Stimulated activated CD4-positive, alpha-beta T cell treated with anti-CD3 and anti-CD28 coated beads, Interleukin-1b, Interleukin-23, amount 100 ng/mL, for 4 hours (primary cell): Measurements from ENCODE around the gene RTN4RL1.
"Not testable (repeated sequence)": the region's sequence is repeated elsewhere in the genome, so short reads cannot be mapped to it uniquely, and the experiment has no call there.

Experiments used
- DNase-seq, 2 donors: peaks; one replicate each; pipeline ENCODE4 v3.0.0-alpha.2; 2020; ENCODE audit warnings: low read depth in 2 of 2

Gene RTN4RL1

DNA sequence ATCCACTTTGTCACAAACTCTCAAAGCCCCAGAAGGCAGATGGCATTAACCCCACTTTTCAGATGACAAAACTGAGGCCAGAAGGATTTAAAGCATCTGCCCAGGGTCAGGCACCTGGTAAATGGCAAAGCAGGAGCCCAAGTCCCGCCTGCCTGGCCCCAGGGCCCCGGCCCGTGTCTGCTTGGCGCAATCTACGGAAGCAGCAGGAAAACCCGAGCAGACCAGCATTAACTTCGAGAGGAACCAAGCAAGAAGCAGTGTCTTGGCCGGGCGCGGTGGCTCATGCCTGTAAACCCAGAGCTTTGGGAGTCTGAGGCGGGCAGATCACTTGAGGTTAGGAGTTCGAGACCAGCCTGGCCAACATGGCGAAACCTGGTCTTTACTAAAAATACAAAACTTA, 21.6 kb downstream of the RTN4RL1 start:
- no peak for DNase-seq

- no peak for DNase-seq
Measured at GRCh38 chr17:2002767-2003329, 22.3 kb downstream of the RTN4RL1 start.

DNA sequence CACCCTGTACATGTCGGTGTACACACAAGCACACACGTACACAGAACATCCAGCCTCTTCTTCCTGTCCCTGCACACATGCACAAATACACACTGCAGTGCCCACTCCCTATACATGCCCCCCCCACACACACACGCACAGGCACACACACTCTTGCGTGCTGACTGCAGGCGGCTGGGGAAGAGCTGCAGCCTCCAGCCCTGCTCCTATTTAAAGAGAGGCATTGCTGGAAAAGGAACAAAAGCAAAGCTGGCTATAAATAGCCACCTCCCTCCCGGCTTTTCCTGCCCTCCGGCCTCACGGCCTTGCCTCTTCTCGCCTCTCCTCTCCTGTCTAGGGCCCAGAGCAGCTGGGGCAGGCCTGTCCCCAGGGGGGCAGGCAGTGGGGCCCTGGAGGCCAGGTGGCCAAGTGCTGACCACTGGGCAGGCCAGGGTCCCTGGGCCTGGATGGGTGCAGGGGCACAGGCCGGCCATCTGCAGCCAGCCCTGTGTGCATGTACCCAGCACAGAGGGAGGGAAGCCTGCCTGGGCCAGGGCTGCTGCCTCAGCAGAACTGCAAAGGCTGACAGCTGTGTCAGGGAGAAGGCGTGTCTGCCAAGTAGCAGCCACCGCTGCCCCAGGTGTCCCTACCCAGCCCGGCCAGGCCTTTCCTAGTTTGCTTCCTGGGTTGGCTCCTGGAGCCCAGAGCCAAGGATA, 25.4 kb downstream of the RTN4RL1 start:
- no peak for DNase-seq

GRCh38 chr17:1997927-1998742, 27.0 kb downstream of the RTN4RL1 start:
- DNase-seq: no peak

DNA sequence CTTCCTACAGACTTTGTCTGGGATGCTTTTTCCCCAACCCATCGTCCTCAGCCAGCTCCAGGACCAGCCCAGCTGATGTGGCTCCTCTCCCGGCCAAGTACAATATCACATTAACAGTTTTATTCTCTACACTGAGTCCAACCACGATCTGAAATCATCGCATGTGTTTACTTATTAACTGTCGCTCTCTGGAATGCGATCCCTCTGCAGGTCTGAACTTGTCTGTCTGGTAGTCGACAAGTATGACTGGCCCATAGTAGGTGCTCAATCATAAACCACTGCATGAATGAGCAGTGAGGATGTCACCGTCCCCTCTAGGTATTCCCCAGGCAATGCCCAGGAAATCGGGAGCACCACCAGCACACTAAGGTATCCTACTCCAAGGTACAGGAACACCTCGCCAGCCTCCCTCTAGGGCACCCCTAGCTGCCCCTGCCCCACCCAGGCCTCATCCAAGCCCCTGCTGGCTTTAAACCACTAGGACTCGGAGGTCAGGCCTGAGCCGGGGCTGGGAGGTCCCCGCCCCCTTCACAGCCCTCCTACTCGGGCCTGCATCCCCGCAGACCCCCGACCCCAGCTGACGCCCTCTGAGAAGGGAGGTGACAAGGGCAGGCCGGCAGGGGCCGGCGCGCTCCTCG, 27.7 kb downstream of the RTN4RL1 start:
- DNase-seq: no peak

- DNase-seq: no peak
Measured at GRCh38 chr17:1996800-1997288, 28.3 kb downstream of the RTN4RL1 start.

GRCh38 chr17:1995907-1996799, 29.0 kb downstream of the RTN4RL1 start:
- no peak for DNase-seq

DNA sequence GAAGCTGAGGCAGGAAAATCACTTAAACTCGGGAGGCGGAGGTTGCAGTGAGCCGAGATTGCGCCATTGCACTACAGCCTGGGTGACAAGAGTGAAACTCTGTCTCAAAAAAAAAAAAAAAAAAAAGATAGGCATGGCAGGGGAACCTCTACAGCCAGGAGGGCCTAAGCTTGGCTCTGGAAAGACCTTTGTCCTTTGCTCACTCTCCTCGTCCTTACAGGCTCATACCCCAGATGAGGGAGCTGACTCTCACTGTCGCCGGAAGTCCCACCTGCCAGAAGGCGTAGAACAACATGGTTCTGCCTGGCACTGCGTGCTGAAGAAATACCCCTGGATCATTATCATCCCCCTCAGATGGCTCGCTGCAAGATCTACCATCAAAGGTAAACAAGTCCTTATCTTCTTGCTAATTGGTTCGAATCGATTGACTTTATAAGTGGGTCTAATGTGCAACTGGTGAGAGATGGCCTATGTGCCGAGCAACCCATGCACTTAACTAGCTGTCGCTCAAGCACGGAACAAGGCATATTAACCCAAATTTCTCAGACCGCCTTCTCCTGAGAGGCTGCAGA, 29.7 kb downstream of the RTN4RL1 start:
- no peak for DNase-seq

DNA sequence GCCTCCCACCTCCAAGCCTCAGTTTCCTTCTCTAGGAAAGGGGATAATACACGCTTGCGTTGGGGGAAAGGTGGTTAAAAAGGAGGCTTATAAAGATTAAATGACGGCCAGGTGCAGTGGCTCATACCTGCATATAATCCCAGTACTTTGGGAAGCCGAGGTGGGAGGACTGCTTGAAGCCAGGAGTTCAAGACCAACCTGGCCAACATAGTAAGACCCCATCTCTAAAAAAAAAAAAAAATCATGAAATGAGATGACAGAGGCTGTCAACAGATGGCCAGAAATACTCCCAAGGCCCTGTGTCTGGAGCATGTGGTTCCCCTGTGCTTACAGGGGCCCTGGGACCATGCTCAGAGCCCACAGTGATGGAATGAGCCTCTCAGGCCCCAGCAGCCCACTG, 30.4 kb downstream of the RTN4RL1 start:
- no peak for DNase-seq

GRCh38 chr17:1992541-1992940, 32.6 kb downstream of the RTN4RL1 start:
- no peak for DNase-seq

- no peak for DNase-seq
Measured at GRCh38 chr17:1989135-1989534, 36.0 kb downstream of the RTN4RL1 start.

DNA sequence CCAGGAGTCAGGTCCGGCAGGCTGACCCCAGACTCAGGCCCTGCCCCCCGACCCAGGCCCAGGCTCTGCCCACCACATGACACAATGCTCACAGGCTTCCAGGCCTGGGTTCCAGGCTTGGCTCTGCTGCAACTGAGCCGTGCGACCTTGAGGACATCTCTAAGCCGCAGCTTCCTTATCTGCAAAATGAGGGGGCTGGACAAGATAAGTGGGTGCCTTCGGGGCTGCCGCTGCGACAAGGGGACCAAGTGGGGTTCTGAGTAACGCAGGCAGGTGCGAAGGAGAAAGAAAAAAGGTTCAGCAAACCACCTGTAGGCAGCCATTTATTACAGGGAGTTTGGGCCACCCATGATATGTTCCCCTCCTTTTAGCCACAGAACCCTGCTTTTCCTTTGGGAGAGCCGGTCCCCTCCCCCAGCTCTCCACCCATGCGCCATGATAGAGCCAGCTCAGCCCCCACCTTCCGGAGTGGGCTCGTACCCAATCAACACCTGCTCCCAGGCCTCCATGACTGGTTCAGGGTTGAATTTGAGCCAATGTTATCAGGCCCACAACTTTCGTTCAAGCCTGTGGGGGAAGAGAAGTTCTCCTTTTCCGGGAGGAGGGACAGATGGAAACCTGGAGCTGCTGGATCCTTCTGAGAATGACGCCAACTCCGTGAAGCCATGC, 38.2 kb downstream of the RTN4RL1 start:
- no peak for DNase-seq

DNA sequence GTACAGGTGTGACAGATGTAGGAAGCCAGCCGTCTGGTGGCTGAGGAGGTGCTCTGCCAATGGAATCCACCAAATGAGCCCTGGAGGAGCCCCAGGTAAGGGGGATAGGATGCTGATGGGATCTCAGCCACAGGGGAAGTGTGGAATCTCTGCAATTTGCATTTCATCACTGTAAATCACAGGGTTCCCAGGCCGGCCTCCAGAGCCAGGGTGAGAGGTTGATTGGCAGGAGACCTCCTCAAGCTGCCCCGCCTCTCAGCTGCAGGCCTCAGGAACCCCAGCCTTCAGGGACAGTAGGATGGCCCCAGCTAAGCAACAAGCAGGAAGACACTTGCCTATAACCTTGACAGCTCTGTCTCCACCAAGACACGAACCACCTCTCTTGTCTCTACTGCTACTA, 39.4 kb downstream of the RTN4RL1 start:
- no peak for DNase-seq

GRCh38 chr17:1985093-1985492, 40.0 kb downstream of the RTN4RL1 start:
- DNase-seq: no peak

DNA sequence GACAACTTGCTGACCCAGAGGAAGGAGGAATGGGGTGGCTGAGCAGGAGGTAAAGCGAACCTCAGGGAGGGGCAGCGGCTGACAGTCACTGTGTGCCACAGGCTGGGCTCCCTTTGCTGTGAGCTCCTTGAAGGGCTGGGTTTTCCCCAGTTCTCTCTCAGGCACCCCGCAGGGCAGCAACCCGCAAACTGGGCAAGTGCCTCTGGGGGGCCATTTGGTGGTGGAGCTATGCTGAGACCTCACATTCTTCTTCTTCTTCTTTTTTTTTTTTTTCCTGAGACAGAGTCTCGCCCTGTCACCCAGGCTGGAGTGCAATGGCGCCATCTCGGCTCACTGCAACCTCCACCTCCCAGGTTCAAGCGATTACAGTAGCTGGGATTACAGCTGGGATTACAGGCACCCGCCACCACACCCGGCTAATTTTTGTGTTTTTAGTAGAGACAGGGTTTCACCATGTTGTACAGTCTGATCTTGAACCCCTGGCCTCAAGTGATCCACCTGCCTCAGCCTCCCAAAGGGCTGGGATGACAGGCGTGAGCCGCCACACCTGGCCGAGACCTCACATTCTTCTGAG, 42.3 kb downstream of the RTN4RL1 start:
- not testable (repeated sequence) for DNase-seq

DNA sequence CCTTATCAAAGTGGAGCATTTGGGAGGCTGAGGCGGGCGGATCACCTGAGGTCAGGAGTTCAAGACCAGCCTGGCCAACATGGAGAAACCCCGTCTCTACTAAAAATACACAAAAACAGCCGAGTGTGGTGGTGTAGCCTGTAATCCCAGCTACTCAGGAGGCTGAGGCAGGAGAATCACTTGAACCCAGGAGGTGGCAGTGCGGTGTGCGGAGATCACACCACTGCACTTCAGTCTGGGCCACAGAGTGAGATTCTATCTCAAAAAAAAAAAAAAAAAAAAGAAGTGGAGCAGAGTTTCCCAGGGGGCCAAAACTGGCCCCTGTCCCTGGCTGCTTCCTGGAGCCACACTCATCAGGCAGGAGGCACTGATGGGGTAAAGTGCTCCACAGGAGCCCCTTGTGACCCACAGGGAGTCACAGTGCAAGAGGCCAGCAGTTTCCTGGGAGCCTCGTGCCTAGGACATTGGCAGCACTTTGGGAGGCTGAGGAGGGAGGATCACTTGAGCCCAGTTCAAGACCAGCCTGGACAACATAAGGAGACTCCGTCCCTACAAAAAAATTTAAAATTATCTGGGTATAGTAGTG, 44.4 kb downstream of the RTN4RL1 start:
- DNase-seq: no peak

GRCh38 chr17:1979182-1979985, 45.8 kb downstream of the RTN4RL1 start:
- no peak for DNase-seq

DNA sequence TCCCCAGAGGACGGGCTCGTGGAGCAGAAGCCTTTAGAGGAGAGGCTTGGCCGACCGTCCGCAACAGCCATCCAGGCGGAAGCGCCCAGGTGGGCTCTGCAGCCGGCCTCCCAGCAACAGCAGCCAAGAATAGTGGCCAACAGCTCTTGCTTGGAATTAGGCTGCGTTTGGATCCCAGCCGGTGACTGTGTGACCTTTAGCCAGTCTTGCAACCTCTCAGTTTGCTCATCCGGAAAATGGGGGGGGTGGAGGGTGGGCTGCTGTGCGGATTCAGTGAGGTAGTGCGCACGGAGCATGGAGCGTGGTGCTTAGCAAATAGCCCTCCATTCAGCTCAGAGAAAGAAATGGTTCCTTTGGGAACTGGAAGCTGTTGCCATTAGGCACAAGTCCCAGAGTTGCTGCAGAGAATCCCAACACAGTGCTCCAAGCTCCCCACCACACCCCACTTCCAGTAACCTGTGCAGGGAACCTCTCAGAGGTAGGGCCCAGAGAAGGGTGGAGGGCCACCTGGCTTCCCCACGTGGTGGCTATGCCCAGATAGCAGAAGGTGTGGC, 46.7 kb downstream of the RTN4RL1 start:
- no peak for DNase-seq
